HepG2 (cell line): ENCODE measurements around the gene NANOS1. TPM values are rescaled to one million over a fixed set of nuclear protein-coding genes. Genes with fewer than 3 reads are reported as not detected.

Experiments
- ATAC-seq: fragments of 200-7000 bp; cut with Tn5 transposase; 3 replicates; pipeline ENCODE4 v1.9.1; 2020; ENCODE audit warnings: mild to moderate bottlenecking, moderate library complexity
- BruUV-seq: library from RNA; stranded (reverse); fragments of 400-500 nt; replicated peaks from 2 replicates; lab custom pipeline; 2021; lab: Mats Ljungman, UMichigan
- CTCF ChIA-PET: fragments of 300-600 bp; formaldehyde crosslinking; extraction: SDS; loops from one replicate; lab custom pipeline; 2021; ENCODE audit warnings: low total read pairs, inconsistent platforms, low intra/inter-chr PET ratio; lab: Yijun Ruan, JAX
- POLR2A ChIA-PET: fragments of 350-600 bp; sonication (Branson Sonifier 250); formaldehyde crosslinking; loops from one replicate; lab custom pipeline; 2020; ENCODE audit warnings: antibody characterized with exemption, inconsistent platforms; lab: Yijun Ruan, JAX
- DNase-seq: peaks from one replicate; pipeline ENCODE4 v3.0.0-alpha.2; 2015; ENCODE audit warnings: low spot score
- FAIRE-seq: peaks from 3 replicates; lab custom pipeline; 2011; peaks lifted over from hg19 to GRCh38; lab: Jason Lieb, UNC
- H2AFZ ChIP-seq: one replicate; pipeline ENCODE4 v1.6.1; 2011; ENCODE audit warnings: low read length, inconsistent platforms
- H3K27ac ChIP-seq: fragments of 300-600 bp; 3 replicates; pipeline ENCODE4 v1.8.0; 2011; ENCODE audit warnings: mixed run types, mild to moderate bottlenecking, mixed read lengths, low read length, inconsistent platforms; ENCODE audit not compliant: insufficient read depth; ENCODE audit errors: extremely low read length
- H3K27me3 ChIP-seq, 2 experiments: fragments of 200-600 bp in 1 of 2; 2 replicates in 1 of 2; 3 replicates in 1 of 2; pipeline versions ENCODE4 v1.6.0 to v1.8.0; 2011; ENCODE audit warnings: low read length in 2 of 2, mild to moderate bottlenecking in 2 of 2, moderate library complexity in 2 of 2, inconsistent platforms in 1 of 2; ENCODE audit not compliant: insufficient read depth in 2 of 2, control insufficient read depth in 1 of 2
- H3K36me3 ChIP-seq, 2 experiments: fragments of 200-600 bp in 1 of 2; replicated peaks in 1 of 2; 2 replicates in 1 of 2; 3 replicates in 1 of 2; pipeline versions ENCODE4 v1.5.1 to v1.8.0; 2011; ENCODE audit warnings: low read length in 2 of 2, inconsistent platforms in 1 of 2; ENCODE audit not compliant: insufficient read depth in 2 of 2, control insufficient read depth in 1 of 2
- H3K4me1 ChIP-seq: 2 replicates; pipeline ENCODE4 v1.5.1; 2012; ENCODE audit warnings: low read length, inconsistent platforms; ENCODE audit not compliant: insufficient read depth
- H3K4me2 ChIP-seq: 2 replicates; pipeline ENCODE4 v1.6.0; 2011; ENCODE audit warnings: low read depth, low read length, inconsistent platforms
- H3K4me3 ChIP-seq, 3 experiments: fragments of 200-600 bp in 1 of 3; sonication (generic), shearing (Covaris generic) in 1 of 3; replicated peaks in 1 of 3; 2 replicates each; pipeline ENCODE4 v1.5.1; 2011 to 2016; ENCODE audit warnings: low read length in 3 of 3, inconsistent platforms in 2 of 3, low read depth in 2 of 3, mild to moderate bottlenecking in 2 of 3, control low read depth in 1 of 3, mixed read lengths in 1 of 3; ENCODE audit not compliant: insufficient read depth in 1 of 3
- H3K79me2 ChIP-seq: one replicate; pipeline ENCODE4 v1.6.1; 2011; ENCODE audit warnings: low read length, inconsistent platforms; ENCODE audit not compliant: insufficient read depth
- H3K9ac ChIP-seq: 2 replicates; pipeline ENCODE4 v1.6.0; 2011; ENCODE audit warnings: mild to moderate bottlenecking, low read depth, low read length, inconsistent platforms; ENCODE audit not compliant: insufficient read depth
- H3K9me3 ChIP-seq: 2 replicates; pipeline ENCODE4 v1.5.1; 2012; ENCODE audit warnings: mild to moderate bottlenecking, low read length
- H4K20me1 ChIP-seq: 2 replicates; pipeline ENCODE4 v1.6.0; 2011; ENCODE audit warnings: inconsistent platforms, mild to moderate bottlenecking, low read length, moderate library complexity; ENCODE audit not compliant: insufficient read depth
- FLYWCH1 ChIP-seq: sonication (generic); formaldehyde crosslinking; IDR thresholded peaks from 2 replicates; pipeline ENCODE4 v1.8.1; 2023; ENCODE audit warnings: mild to moderate bottlenecking, missing genetic modification reagents
- FOXK2 ChIP-seq: fragments of 450-650 bp; IDR thresholded peaks from 2 replicates; pipeline ENCODE4 v1.6.1; 2016
- KAT8 ChIP-seq: IDR thresholded peaks from 2 replicates; pipeline ENCODE4 v1.6.1; 2016; ENCODE audit warnings: missing genetic modification reagents, missing compliant biosample characterization
- MTA3 ChIP-seq: sonication (generic); formaldehyde crosslinking; IDR thresholded peaks from 2 replicates; pipeline ENCODE4 v1.4.0; 2020; ENCODE audit warnings: missing genetic modification reagents
- YEATS2 ChIP-seq: sonication (generic); formaldehyde crosslinking; IDR thresholded peaks from 2 replicates; pipeline ENCODE4 v1.4.0; 2020; ENCODE audit warnings: missing genetic modification reagents, borderline replicate concordance
- ZNF567 ChIP-seq: sonication (generic); formaldehyde crosslinking; IDR thresholded peaks from 2 replicates; pipeline ENCODE4 v1.8.1; 2023; ENCODE audit warnings: mild to moderate bottlenecking, missing genetic modification reagents, borderline replicate concordance
- WGBS: methylation state at CpG from one replicate; pipeline ENCODE4 v1.1.6; 2017; ENCODE audit warnings: low lambda C conversion rate; 5-methylcytosine and 5-hydroxymethylcytosine counted together
- in situ Hi-C: cut with HindIII; loops from 2 replicates; pipeline ENCODE4 v1.10.0; 2017; ENCODE audit warnings: low pct_unique_long_range_greater_than_20kb; ENCODE audit not compliant: extremely low pct_ligation_motif_present
- intact Hi-C: fragments of 100-400 bp; cut with micrococcal nuclease; formaldehyde crosslinking; loops from one replicate; pipeline ENCODE4 v1.10.0; 2022; ENCODE audit not compliant: unreplicated experiment
- polyA plus RNA-seq, 8 experiments: library from polyadenylated mRNA; depleted of rRNA in 3 of 8; stranded (reverse) in 7 of 8; unstranded in 1 of 8; fragments of >200 nt; fragmentation: Illumina TruSeq in 4 of 8; extraction: Trizol in 4 of 8; gene quantifications; 2 replicates each; pipeline versions ENCODE4 v1.2.1 to v1.2.3, GENCODE V29; 2011 to 2016; ENCODE audit warnings: low read depth in 4 of 8, missing spikeins in 1 of 8, mixed read lengths in 1 of 8; ENCODE audit not compliant: insufficient read depth in 1 of 8
- total RNA-seq, 5 experiments: library from RNA; depleted of rRNA; stranded (reverse); fragments of >200 nt; fragmentation: Illumina TruSeq; extraction: Trizol; gene quantifications; 2 replicates each; pipeline ENCODE4 v1.2.3, GENCODE V29; 2016; ENCODE audit warnings: low read depth in 1 of 5
- TF ChIP-seq, protein P1 (sequence below): IDR thresholded peaks from 2 replicates; pipeline ENCODE4 v1.6.1; 2016; ENCODE audit warnings: missing compliant biosample characterization, missing genetic modification reagents, borderline replicate concordance
- TF ChIP-seq, protein P2 (sequence below): sonication (generic); formaldehyde crosslinking; IDR thresholded peaks from 2 replicates; pipeline ENCODE4 v1.4.0; 2020; ENCODE audit warnings: missing genetic modification reagents, borderline replicate concordance
- TF ChIP-seq, protein P3 (sequence below): sonication (generic); formaldehyde crosslinking; IDR thresholded peaks from 2 replicates; pipeline ENCODE4 v1.4.0; 2020; ENCODE audit warnings: mild to moderate bottlenecking, missing genetic modification reagents
- TF ChIP-seq, protein P4 (sequence below): sonication (generic); formaldehyde crosslinking; IDR thresholded peaks from 2 replicates; pipeline ENCODE4 v1.5.0; 2020; ENCODE audit warnings: missing genetic modification reagents

Gene NANOS1
- total and polyA plus RNA-seq, 2 of the 13 experiments (the other 11 are each of a cell fraction or from before 2014, with no cell fraction given) = 1.7 to 2.2 TPM

DNA sequence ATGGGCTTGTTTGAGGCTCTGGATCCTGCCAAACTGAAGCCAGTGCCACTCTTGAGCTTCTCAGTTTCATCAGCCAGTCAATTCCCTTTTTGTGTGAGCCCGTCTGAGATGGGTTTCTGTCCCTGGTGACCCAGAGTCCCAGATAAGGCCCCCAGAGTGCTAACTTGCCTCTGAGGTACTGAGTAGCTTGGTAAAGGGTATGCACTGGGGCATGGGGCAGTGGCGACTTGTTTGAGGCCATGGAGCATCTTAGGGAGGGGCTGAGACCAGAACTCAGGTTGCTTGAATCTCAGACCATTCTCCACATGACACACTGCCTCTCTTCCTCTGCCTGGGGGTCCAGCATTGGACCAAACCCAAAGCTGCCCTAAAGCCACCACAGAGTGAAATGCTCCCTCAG is 35.2 kb upstream of the NANOS1 start:
- no TSS peak for BruUV-seq

More for the DNA sequence above, 35.2 kb upstream of the NANOS1 start:
- POLR2A ChIA-PET = no interaction called here
- H3K27me3 ChIP-seq = peaks cover 0 to 16% of the 10 kb centered on the region in 2 experiments; a peak in 1 of 5 replicates
- H3K4me3 ChIP-seq = no peak overlapping the region
- WGBS = 0% methylated on average over 2 of the region's 2 CpGs
- FAIRE-seq (no peak), ATAC-seq (no peak), DNase-seq (no peak)
- intact Hi-C loops = no loop called here
- H3K9me3 ChIP-seq = no peaks in the 10 kb centered on the region
- in situ Hi-C loops = no loop called here
- H3K4me1 ChIP-seq = no peaks in the 10 kb centered on the region
- H3K9ac ChIP-seq = no peak overlapping the region
- H3K36me3 ChIP-seq = no peaks in the 10 kb centered on the region
- H3K4me2 ChIP-seq = no peak overlapping the region
- H2AFZ ChIP-seq = no peak overlapping the region
- H3K79me2 ChIP-seq = no peaks in the 10 kb centered on the region
- no peaks in the 10 kb centered on the region for H4K20me1 ChIP-seq
- no peak overlapping the region for H3K27ac ChIP-seq
- CTCF ChIA-PET = no interaction called here
- TF ChIP-seq YEATS2 (no peak), FOXK2 (no peak), MTA3 (CRISPR knock-in tag) (no peak), FLYWCH1 (no peak), ZNF567 (CRISPR knock-in tag) (no peak), KAT8 (no peak)
- TF ChIP-seq, protein P1, sequence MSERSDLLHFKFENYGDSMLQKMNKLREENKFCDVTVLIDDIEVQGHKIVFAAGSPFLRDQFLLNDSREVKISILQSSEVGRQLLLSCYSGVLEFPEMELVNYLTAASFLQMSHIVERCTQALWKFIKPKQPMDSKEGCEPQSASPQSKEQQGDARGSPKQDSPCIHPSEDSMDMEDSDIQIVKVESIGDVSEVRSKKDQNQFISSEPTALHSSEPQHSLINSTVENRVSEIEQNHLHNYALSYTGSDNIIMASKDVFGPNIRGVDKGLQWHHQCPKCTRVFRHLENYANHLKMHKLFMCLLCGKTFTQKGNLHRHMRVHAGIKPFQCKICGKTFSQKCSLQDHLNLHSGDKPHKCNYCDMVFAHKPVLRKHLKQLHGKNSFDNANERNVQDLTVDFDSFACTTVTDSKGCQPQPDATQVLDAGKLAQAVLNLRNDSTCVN (CRISPR knock-in tag) = no peak
- TF ChIP-seq, protein P2, sequence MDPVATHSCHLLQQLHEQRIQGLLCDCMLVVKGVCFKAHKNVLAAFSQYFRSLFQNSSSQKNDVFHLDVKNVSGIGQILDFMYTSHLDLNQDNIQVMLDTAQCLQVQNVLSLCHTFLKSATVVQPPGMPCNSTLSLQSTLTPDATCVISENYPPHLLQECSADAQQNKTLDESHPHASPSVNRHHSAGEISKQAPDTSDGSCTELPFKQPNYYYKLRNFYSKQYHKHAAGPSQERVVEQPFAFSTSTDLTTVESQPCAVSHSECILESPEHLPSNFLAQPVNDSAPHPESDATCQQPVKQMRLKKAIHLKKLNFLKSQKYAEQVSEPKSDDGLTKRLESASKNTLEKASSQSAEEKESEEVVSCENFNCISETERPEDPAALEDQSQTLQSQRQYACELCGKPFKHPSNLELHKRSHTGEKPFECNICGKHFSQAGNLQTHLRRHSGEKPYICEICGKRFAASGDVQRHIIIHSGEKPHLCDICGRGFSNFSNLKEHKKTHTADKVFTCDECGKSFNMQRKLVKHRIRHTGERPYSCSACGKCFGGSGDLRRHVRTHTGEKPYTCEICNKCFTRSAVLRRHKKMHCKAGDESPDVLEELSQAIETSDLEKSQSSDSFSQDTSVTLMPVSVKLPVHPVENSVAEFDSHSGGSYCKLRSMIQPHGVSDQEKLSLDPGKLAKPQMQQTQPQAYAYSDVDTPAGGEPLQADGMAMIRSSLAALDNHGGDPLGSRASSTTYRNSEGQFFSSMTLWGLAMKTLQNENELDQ = no peak
- TF ChIP-seq, protein P3, sequence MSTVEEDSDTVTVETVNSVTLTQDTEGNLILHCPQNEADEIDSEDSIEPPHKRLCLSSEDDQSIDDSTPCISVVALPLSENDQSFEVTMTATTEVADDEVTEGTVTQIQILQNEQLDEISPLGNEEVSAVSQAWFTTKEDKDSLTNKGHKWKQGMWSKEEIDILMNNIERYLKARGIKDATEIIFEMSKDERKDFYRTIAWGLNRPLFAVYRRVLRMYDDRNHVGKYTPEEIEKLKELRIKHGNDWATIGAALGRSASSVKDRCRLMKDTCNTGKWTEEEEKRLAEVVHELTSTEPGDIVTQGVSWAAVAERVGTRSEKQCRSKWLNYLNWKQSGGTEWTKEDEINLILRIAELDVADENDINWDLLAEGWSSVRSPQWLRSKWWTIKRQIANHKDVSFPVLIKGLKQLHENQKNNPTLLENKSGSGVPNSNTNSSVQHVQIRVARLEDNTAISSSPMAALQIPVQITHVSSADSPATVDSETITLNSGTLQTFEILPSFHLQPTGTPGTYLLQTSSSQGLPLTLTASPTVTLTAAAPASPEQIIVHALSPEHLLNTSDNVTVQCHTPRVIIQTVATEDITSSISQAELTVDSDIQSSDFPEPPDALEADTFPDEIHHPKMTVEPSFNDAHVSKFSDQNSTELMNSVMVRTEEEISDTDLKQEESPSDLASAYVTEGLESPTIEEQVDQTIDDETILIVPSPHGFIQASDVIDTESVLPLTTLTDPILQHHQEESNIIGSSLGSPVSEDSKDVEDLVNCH (CRISPR knock-in tag) = no peak
- TF ChIP-seq, protein P4, sequence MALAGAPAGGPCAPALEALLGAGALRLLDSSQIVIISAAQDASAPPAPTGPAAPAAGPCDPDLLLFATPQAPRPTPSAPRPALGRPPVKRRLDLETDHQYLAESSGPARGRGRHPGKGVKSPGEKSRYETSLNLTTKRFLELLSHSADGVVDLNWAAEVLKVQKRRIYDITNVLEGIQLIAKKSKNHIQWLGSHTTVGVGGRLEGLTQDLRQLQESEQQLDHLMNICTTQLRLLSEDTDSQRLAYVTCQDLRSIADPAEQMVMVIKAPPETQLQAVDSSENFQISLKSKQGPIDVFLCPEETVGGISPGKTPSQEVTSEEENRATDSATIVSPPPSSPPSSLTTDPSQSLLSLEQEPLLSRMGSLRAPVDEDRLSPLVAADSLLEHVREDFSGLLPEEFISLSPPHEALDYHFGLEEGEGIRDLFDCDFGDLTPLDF (CRISPR knock-in tag) = no peak
